ENCODE measurements around the gene NPTXR.

- TF ChIP-seq CTCF (conservative IDR thresholded peaks at IDR 0.05; ENCODE audit: low read length) (no peak), EZH2phosphoT487 (IDR thresholded peaks at IDR 0.05; ENCODE audit: borderline replicate concordance, low read depth, low read length) (no peak)
Measured at GRCh38 chr22:38827510-38827909, 16.3 kb downstream of the NPTXR start.

Measured in OCI-LY7 (cell line).